PC-3 (cell line): Measurements from ENCODE around the gene SDF2L1.

Experiments used
- EZH2 ChIP-seq: fragments of 300-600 bp; sonication (generic); IDR thresholded peaks from one replicate; pipeline ENCODE4 v1.6.1; 2017; ENCODE audit warnings: antibody characterized with exemption, mild to moderate bottlenecking, low read length; ENCODE audit not compliant: unreplicated experiment
- EZH2phosphoT487 ChIP-seq: fragments of 300-600 bp; sonication (generic); IDR thresholded peaks from 2 replicates; pipeline ENCODE4 v1.6.1; 2018; ENCODE audit warnings: mild to moderate bottlenecking, antibody characterized with exemption, low read length, borderline replicate concordance
- TF ChIP-seq, protein P1 (sequence below): fragments of 300-600 bp; sonication (generic); conservative IDR thresholded peaks from 2 replicates; pipeline ENCODE4 v1.5.1; 2017; ENCODE audit warnings: antibody characterized with exemption, low read depth, mild to moderate bottlenecking, low read length

DNA sequence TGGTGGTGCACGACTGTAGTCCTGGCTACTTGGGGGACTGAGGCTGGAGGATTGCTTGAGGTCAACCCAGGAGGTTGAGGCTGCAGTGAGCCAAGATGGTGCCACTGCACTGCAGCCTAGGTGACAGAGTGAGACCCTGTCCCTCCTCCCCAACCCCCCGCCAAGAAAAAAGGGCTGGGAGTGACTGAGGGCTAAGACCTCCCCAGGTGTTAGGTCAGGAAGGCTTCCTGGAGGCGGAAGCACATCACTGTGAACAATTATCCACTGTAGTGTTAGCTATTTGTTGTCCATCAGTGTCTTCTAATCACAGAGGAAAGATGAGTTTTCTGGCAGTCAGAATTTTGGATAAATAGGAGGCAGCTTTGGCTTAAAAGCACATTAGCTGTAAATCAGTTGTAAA, 21.1 kb upstream of the SDF2L1 start:
- TF ChIP-seq EZH2 (no peak), EZH2phosphoT487 (no peak)
- TF ChIP-seq, protein P1, sequence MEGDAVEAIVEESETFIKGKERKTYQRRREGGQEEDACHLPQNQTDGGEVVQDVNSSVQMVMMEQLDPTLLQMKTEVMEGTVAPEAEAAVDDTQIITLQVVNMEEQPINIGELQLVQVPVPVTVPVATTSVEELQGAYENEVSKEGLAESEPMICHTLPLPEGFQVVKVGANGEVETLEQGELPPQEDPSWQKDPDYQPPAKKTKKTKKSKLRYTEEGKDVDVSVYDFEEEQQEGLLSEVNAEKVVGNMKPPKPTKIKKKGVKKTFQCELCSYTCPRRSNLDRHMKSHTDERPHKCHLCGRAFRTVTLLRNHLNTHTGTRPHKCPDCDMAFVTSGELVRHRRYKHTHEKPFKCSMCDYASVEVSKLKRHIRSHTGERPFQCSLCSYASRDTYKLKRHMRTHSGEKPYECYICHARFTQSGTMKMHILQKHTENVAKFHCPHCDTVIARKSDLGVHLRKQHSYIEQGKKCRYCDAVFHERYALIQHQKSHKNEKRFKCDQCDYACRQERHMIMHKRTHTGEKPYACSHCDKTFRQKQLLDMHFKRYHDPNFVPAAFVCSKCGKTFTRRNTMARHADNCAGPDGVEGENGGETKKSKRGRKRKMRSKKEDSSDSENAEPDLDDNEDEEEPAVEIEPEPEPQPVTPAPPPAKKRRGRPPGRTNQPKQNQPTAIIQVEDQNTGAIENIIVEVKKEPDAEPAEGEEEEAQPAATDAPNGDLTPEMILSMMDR: no peak
